T-helper 2 cell treated with Interferon-gamma antibody and Interleukin-4, amounts not matched to agents 100 ng/mL and 5 ng/mL, for 36 hours (primary cell): Measurements from ENCODE around the gene TRIB2. TPM values are rescaled to one million over a fixed set of nuclear protein-coding genes. Genes with fewer than 3 reads are reported as not detected.

Source experiments
- intact Hi-C: fragments of 100-400 bp; cut with micrococcal nuclease; formaldehyde crosslinking; loops from one replicate; pipeline ENCODE4 v1.15.1; 2023
- total RNA-seq: library from RNA; stranded (reverse); gene quantifications from 2 replicates; pipeline ENCODE4 v1.2.3, GENCODE V29; 2022

The TRIB2 gene
- total RNA-seq, 1 donor from 2014 or later = 83.1 TPM

- intact Hi-C loops = no loop called here
These were observed 21.2 kb downstream of the TRIB2 start for GRCh38 chr2:12737738-12738485.

- intact Hi-C loops = no loop called here
These were observed 23.1 kb downstream of the TRIB2 start for GRCh38 chr2:12739721-12740254.

GRCh38 chr2:12741380-12741779, 24.6 kb downstream of the TRIB2 start:
- intact Hi-C loops = no loop called here

GRCh38 chr2:12742891-12743290, 26.2 kb downstream of the TRIB2 start:
- intact Hi-C loops = no loop called here

GRCh38 chr2:12750166-12750905, 33.6 kb downstream of the TRIB2 start:
- intact Hi-C loops = no loop called here

GRCh38 chr2:12754643-12755042, 37.9 kb downstream of the TRIB2 start:
- intact Hi-C loops = no loop called here

- intact Hi-C loops = no loop called here
These were observed 38.6 kb downstream of the TRIB2 start for GRCh38 chr2:12755384-12755783.

- intact Hi-C loops = no loop called here
These were observed 42.5 kb downstream of the TRIB2 start for GRCh38 chr2:12759248-12759647.

GRCh38 chr2:12761104-12761503, 44.4 kb downstream of the TRIB2 start:
- intact Hi-C loops = no loop called here

- intact Hi-C loops = no loop called here
These were observed 45.6 kb downstream of the TRIB2 start for GRCh38 chr2:12762337-12762736.

GRCh38 chr2:12762976-12763375, 46.2 kb downstream of the TRIB2 start:
- intact Hi-C loops = no loop called here

GRCh38 chr2:12763486-12763885, 46.8 kb downstream of the TRIB2 start:
- intact Hi-C loops = no loop called here

GRCh38 chr2:12764075-12764730, 47.5 kb downstream of the TRIB2 start:
- intact Hi-C loops = no loop called here

- intact Hi-C loops = no loop called here
These were observed 48.3 kb downstream of the TRIB2 start for GRCh38 chr2:12764849-12765605.

GRCh38 chr2:12766421-12766879, 49.7 kb downstream of the TRIB2 start:
- intact Hi-C loops = no loop called here

GRCh38 chr2:12767541-12767940, 50.8 kb downstream of the TRIB2 start:
- intact Hi-C loops = no loop called here

- intact Hi-C loops = no loop called here
These were observed 51.4 kb downstream of the TRIB2 start for GRCh38 chr2:12767996-12768624.

- intact Hi-C loops = no loop called here
These were observed 52.9 kb downstream of the TRIB2 start for GRCh38 chr2:12769492-12770105.

GRCh38 chr2:12770300-12770968, 53.7 kb downstream of the TRIB2 start:
- intact Hi-C loops = no loop called here

GRCh38 chr2:12771154-12771553, 54.4 kb downstream of the TRIB2 start:
- intact Hi-C loops = no loop called here
